Measurements from ENCODE around the gene CD1C. TPM values are rescaled to one million over a fixed set of nuclear protein-coding genes. Genes with fewer than 3 reads are reported as not detected.
"Not testable (repeated sequence)": the region's sequence is repeated elsewhere in the genome, so short reads cannot be mapped to it uniquely, and the experiment has no call there.

The CD1C gene
- 179 TPM for polyA plus RNA-seq

GRCh38 chr1:158289811-158290210 lies at the start of gene CD1C:
CD1C (plus strand) TSS chr1:158289923; CDS start chr1:158290065, 142 bp downstream.
- Mint-ChIP-seq H3K36me3 (no peaks in the 10 kb centered on the region), H3K4me3 (no peak within 1 kb of the TSS), H3K27ac (peak within 1 kb of the TSS in 1 of 3 donors; percentile 48), H3K9me3 (no peaks in the 10 kb centered on the region), H3K4me1 (peaks cover 28 to 34% (median 28%) of the 10 kb centered on the region in 3 donors), H3K27me3 (no peaks in the 10 kb centered on the region)

DNA sequence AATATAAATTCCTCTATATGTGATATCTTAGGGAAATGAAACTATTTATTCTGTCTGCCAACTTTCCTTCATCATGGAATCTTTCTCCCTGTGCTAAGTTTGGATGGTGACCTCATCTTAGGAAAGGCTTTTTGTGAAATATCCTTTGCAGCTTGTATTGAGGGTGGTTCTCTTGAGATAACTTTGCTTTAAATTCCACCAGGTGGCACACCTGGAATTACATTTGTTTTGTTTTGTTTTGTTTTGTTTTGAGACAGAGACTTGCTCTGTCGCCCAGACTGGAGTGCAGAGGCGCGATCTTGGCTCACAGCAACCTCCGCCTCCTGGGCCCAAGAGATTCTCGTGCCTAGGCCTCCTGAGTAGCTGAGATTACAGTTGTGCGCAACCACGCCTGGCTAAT lies 43.1 kb upstream of the CD1C start:
- Mint-ChIP-seq H3K36me3 (no peaks in the 10 kb centered on the region), H3K27me3 (no peaks in the 10 kb centered on the region), H3K27ac (peak overlapping the region in 1 of 3 donors; percentile 33), H3K4me1 (peaks cover 28 to 36% (median 29%) of the 10 kb centered on the region in 3 donors), H3K4me3 (peak overlapping the region in 1 of 4 donors; percentile 29), H3K9me3 (peaks cover 0 to 2% (median 0%) of the 10 kb centered on the region in 3 donors)

GRCh38 chr1:158248118-158248517 lies 41.6 kb upstream of the CD1C start:
- Mint-ChIP-seq H3K27me3 (no peaks in the 10 kb centered on the region), H3K27ac (peak overlapping the region; percentile 2 to 65 (median 13)), H3K4me1 (peaks cover 28 to 36% (median 29%) of the 10 kb centered on the region in 3 donors), H3K9me3 (peaks cover 0 to 2% (median 0%) of the 10 kb centered on the region in 3 donors), H3K4me3 (peak overlapping the region in 3 of 4 donors; percentile 7 to 86 (median 50)), H3K36me3 (no peaks in the 10 kb centered on the region)

DNA sequence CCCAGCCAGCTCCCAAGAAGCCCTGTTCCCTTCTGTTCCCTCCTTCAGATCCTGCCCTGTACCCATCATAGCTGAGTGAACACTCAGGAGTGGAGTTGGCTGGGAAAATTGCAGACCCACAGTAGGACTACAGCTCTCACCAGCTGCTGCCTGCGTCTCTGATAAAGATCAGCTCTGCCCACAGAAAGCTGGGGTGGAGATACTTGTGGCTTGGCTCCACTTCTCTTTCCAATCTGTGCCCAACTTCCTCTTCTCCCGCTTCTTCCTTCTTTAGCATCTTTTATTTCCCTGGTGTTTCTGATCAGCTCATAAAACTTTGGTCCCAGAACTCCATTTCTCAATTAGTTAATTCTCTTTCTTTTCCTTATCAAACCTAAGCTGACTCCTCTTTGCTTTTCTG lies 41.0 kb upstream of the CD1C start:
- peaks cover 28 to 36% (median 30%) of the 10 kb centered on the region in 3 donors for H3K4me1 Mint-ChIP-seq

DNA sequence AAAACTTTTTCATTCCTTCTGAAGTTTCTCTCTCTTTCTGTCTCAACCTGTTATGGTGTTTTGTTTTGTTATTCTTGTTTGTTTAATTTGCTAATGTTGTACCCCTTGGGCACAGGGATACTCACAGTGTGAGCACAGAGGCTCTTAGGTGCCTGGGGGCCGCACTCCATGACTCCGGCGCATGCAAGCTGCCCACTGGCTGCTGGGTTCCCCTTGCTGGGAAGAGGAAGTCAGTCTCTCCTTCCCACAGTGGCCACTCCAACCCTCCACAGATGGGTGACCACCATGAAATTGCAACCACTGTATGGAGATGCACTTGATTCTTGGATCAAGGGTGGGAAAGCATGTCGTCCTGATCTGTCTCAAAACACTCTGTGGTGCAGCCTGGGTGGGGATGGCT lies 40.1 kb upstream of the CD1C start:
- H3K4me3 Mint-ChIP-seq = no peak overlapping the region
- H3K4me1 Mint-ChIP-seq = peaks cover 28 to 36% (median 31%) of the 10 kb centered on the region in 3 donors
- H3K27ac Mint-ChIP-seq = no peak overlapping the region

More for the DNA sequence above, 41.0 kb upstream of the CD1C start:
- Mint-ChIP-seq H3K27ac (peak overlapping the region in 1 of 3 donors; percentile 65), H3K4me3 (peak overlapping the region in 1 of 4 donors; percentile 23), H3K9me3 (peaks cover 0 to 2% (median 0%) of the 10 kb centered on the region in 3 donors), H3K36me3 (peaks cover 1% of the 10 kb centered on the region), H3K27me3 (no peaks in the 10 kb centered on the region)

DNA sequence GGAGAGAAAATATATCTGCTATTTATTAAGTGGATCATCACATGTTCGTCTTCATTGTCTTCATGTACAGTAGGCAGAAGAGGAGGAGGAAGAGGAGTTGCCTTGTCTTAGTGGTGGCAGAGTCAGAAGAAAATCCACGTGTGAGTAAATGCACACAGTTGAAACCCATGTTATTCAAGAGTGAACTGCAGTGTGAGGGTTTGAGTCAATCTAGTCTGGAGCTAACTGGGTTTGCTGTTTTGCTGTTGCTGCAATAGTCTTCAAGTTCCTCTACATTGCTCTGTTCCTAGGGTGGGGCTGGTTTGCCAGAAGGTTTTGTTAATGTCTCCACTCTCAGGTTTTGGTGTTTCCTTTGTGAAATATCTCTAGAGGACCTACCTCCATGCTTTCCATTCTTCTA lies 38.6 kb upstream of the CD1C start:
- Mint-ChIP-seq H3K27ac (no peak overlapping the region), H3K4me1 (peaks cover 28 to 31% (median 30%) of the 10 kb centered on the region in 3 donors), H3K4me3 (no peak overlapping the region), H3K9me3 (peaks cover 0 to 2% (median 0%) of the 10 kb centered on the region in 3 donors), H3K27me3 (no peaks in the 10 kb centered on the region), H3K36me3 (peaks cover 1% of the 10 kb centered on the region)

More for the DNA sequence above, 40.1 kb upstream of the CD1C start:
- Mint-ChIP-seq H3K27me3 (no peaks in the 10 kb centered on the region), H3K9me3 (peaks cover 0 to 2% (median 0%) of the 10 kb centered on the region in 3 donors), H3K36me3 (peaks cover 1% of the 10 kb centered on the region)

- H3K4me3 Mint-ChIP-seq = no peak overlapping the region
- no peaks in the 10 kb centered on the region for H3K27me3 Mint-ChIP-seq
- peaks cover 6% of the 10 kb centered on the region for H3K36me3 Mint-ChIP-seq
- H3K4me1 Mint-ChIP-seq = peaks cover 14 to 18% (median 17%) of the 10 kb centered on the region in 3 donors
- H3K9me3 Mint-ChIP-seq = no peaks in the 10 kb centered on the region
- no peak overlapping the region for H3K27ac Mint-ChIP-seq
Observed at GRCh38 chr1:158255656-158256055, 34.1 kb upstream of the CD1C start.

- H3K36me3 Mint-ChIP-seq, H3K27me3 Mint-ChIP-seq, H3K27ac Mint-ChIP-seq, H3K9me3 Mint-ChIP-seq: not testable (repeated sequence)
- peaks cover 13 to 15% (median 13%) of the 10 kb centered on the region in 3 donors for H3K4me1 Mint-ChIP-seq
- peak overlapping the region in 1 of 4 donors; percentile 53 for H3K4me3 Mint-ChIP-seq
Observed at GRCh38 chr1:158256747-158257146, 33.0 kb upstream of the CD1C start.

DNA sequence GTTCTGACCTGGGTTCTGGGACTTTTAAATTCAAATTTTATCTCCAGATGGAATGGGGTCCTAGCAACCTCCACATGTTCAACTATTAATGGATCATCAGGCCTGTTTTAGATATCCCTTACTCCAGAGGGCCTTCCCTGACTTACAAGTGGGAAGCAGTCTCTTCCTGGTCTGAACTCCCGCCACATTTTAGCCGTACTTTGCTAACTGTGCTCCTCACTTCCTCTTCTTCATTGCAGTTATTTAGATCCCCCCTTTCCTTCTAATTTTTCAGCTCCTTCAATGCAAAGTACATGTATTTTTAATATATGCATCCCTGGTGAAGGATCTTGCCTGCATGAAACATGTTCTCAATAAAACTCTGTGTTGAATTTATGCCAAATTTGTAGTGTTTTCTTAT lies 31.8 kb upstream of the CD1C start:
- peak overlapping the region in 1 of 3 donors; percentile 4 for H3K27ac Mint-ChIP-seq
- H3K36me3 Mint-ChIP-seq = peaks cover 8% of the 10 kb centered on the region
- H3K4me3 Mint-ChIP-seq = peak overlapping the region in 2 of 4 donors; percentile 14 to 26
- H3K4me1 Mint-ChIP-seq = peaks cover 13 to 15% (median 13%) of the 10 kb centered on the region in 3 donors
- no peaks in the 10 kb centered on the region for H3K9me3 Mint-ChIP-seq
- H3K27me3 Mint-ChIP-seq = no peaks in the 10 kb centered on the region

DNA sequence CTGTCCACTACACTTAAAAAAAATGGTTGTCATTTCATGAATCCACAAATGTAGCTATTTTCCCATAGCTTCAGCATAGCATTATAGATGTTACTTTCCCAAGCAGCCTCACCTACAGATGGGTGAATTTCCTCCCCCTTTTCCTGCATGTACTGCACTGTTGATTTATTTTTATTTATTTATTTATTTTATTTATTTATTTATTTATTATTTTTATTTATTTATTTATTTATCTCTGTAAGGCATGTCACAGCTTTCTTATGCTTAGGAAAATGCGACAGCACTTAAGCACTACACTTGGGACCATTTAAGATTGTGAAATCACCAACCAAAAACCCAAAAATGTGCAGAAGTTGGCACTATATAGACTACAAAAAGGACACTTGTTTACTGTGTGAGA lies 30.6 kb upstream of the CD1C start:
- Mint-ChIP-seq H3K27ac (no peak overlapping the region), H3K4me1 (peaks cover 12 to 15% (median 13%) of the 10 kb centered on the region in 3 donors), H3K4me3 (no peak overlapping the region), H3K27me3 (no peaks in the 10 kb centered on the region), H3K9me3 (no peaks in the 10 kb centered on the region), H3K36me3 (peaks cover 7% of the 10 kb centered on the region)

DNA sequence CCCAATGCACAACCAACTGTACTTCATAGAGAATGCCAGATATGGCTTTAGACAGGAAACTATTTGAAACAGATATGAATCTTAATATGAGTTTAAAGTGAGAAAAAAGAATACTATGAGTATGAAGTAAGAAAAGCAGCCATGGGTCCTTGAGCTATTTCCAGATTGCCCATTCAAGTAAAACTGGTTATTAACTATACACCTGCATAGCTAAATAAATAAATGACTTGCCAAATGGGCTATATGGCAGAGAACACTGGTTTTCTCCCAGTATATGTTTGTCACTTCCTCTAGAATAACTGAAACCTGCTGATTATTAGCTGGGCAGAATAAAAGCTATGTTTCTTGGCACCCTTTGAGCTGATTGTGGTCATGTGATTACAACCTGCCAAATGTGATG lies 17.0 kb upstream of the CD1C start:
- Mint-ChIP-seq H3K27me3 (no peaks in the 10 kb centered on the region), H3K36me3 (no peaks in the 10 kb centered on the region), H3K4me3 (peak overlapping the region in 1 of 4 donors; percentile 20), H3K4me1 (peaks cover 16 to 33% (median 26%) of the 10 kb centered on the region in 3 donors), H3K9me3 (peaks cover 0 to under 1% (median 0%) of the 10 kb centered on the region in 3 donors), H3K27ac (no peak overlapping the region)

- H3K27me3 Mint-ChIP-seq = no peaks in the 10 kb centered on the region
- H3K4me3 Mint-ChIP-seq = peak overlapping the region in 3 of 4 donors; percentile 7 to 78 (median 73)
- peak overlapping the region in 2 of 3 donors; percentile 13 to 21 for H3K27ac Mint-ChIP-seq
- no peaks in the 10 kb centered on the region for H3K36me3 Mint-ChIP-seq
- H3K4me1 Mint-ChIP-seq = peaks cover 16 to 33% (median 26%) of the 10 kb centered on the region in 3 donors
- H3K9me3 Mint-ChIP-seq = peaks cover 0 to 3% (median 0%) of the 10 kb centered on the region in 3 donors
Observed at GRCh38 chr1:158274797-158275196, 14.9 kb upstream of the CD1C start.

- not testable (repeated sequence) for H3K36me3 Mint-ChIP-seq, H3K9me3 Mint-ChIP-seq, H3K27me3 Mint-ChIP-seq, H3K27ac Mint-ChIP-seq
- Mint-ChIP-seq H3K4me3 (peak overlapping the region in 1 of 4 donors; percentile 43), H3K4me1 (peaks cover 34 to 50% (median 42%) of the 10 kb centered on the region in 3 donors)
Observed at GRCh38 chr1:158282421-158282820, 7.3 kb upstream of the CD1C start.

GRCh38 chr1:158283965-158284364 lies 5.8 kb upstream of the CD1C start:
- peak overlapping the region; percentile 27 to 86 (median 37) for H3K4me3 Mint-ChIP-seq
- H3K9me3 Mint-ChIP-seq = peaks cover 5 to 8% (median 7%) of the 10 kb centered on the region in 3 donors
- no peaks in the 10 kb centered on the region for H3K36me3 Mint-ChIP-seq
- peak overlapping the region in 1 of 3 donors; percentile 5 for H3K27ac Mint-ChIP-seq
- H3K27me3 Mint-ChIP-seq = no peaks in the 10 kb centered on the region
- peaks cover 40 to 59% (median 47%) of the 10 kb centered on the region in 3 donors for H3K4me1 Mint-ChIP-seq

GRCh38 chr1:158285756-158286241 lies 3.9 kb upstream of the CD1C start:
- peak overlapping the region in 2 of 3 donors; percentile 79 to 94 for H3K27ac Mint-ChIP-seq
- peaks cover 5 to 8% (median 7%) of the 10 kb centered on the region in 3 donors for H3K9me3 Mint-ChIP-seq
- peaks cover 40 to 59% (median 47%) of the 10 kb centered on the region in 3 donors for H3K4me1 Mint-ChIP-seq
- peak overlapping the region; percentile 72 to 92 (median 82) for H3K4me3 Mint-ChIP-seq
- H3K36me3 Mint-ChIP-seq = no peaks in the 10 kb centered on the region
- H3K27me3 Mint-ChIP-seq = no peaks in the 10 kb centered on the region

- H3K9me3 Mint-ChIP-seq = peaks cover under 1 to 8% (median 5%) of the 10 kb centered on the region in 3 donors
- no peaks in the 10 kb centered on the region for H3K27me3 Mint-ChIP-seq
- H3K4me1 Mint-ChIP-seq = peaks cover 40 to 57% (median 44%) of the 10 kb centered on the region in 3 donors
- no peaks in the 10 kb centered on the region for H3K36me3 Mint-ChIP-seq
- H3K27ac Mint-ChIP-seq = peak overlapping the region in 2 of 3 donors; percentile 79 to 94
- H3K4me3 Mint-ChIP-seq = peak overlapping the region; percentile 72 to 92 (median 82)
Observed at GRCh38 chr1:158286487-158286886, 3.2 kb upstream of the CD1C start.

Measured in IgD-negative memory B cell (primary cell).